Measurements from ENCODE around the gene FOXC2.

FOXC2 gene

GRCh38 chr16:86566601-86566965 is at the start of gene FOXC2:
Gene FOXC2, plus strand, starts transcription at chr16:86566829. Its CDS starts 507 bp downstream, at chr16:86567336.
- no peak for TF ChIP-seq CTCF (IDR thresholded peaks at IDR 0.05; ENCODE audit: low read depth, low read length)
- peak; percentile 85 for DNase-seq (ENCODE audit: extremely low read depth, low read depth)

- TF ChIP-seq CTCF (IDR thresholded peaks at IDR 0.05; ENCODE audit: low read depth, low read length): no peak
- no peak for DNase-seq (ENCODE audit: extremely low read depth, low read depth)
Measured at GRCh38 chr16:86517033-86517432, 49.6 kb upstream of the FOXC2 start.

- peak; percentile 91 for TF ChIP-seq CTCF (IDR thresholded peaks at IDR 0.05; ENCODE audit: low read depth, low read length)
- peak; percentile 63 for DNase-seq (ENCODE audit: extremely low read depth, low read depth)
Measured at GRCh38 chr16:86517652-86518258, 48.9 kb upstream of the FOXC2 start.

- no peak for DNase-seq (ENCODE audit: extremely low read depth, low read depth)
- no peak for TF ChIP-seq CTCF (IDR thresholded peaks at IDR 0.05; ENCODE audit: low read depth, low read length)
Measured at GRCh38 chr16:86519007-86519648, 47.5 kb upstream of the FOXC2 start.

- peak; percentile 92 for TF ChIP-seq CTCF (IDR thresholded peaks at IDR 0.05; ENCODE audit: low read depth, low read length)
- DNase-seq (ENCODE audit: extremely low read depth, low read depth): no peak
Measured at GRCh38 chr16:86519649-86520316, 46.8 kb upstream of the FOXC2 start.

- no peak for DNase-seq (ENCODE audit: extremely low read depth, low read depth)
- TF ChIP-seq CTCF (IDR thresholded peaks at IDR 0.05; ENCODE audit: low read depth, low read length): no peak
Measured at GRCh38 chr16:86520317-86521210, 46.1 kb upstream of the FOXC2 start.

All from AG09319 (cell line).